H9 (cell line): ENCODE measurements around the gene CCDC178. TPM values are rescaled to one million over a fixed set of nuclear protein-coding genes. Genes with fewer than 3 reads are reported as not detected.

Source experiments
- DNase-seq: peaks from one replicate; pipeline ENCODE4 v3.0.0-alpha.2; 2017
- H2AFZ ChIP-seq: one replicate; pipeline ENCODE4 v1.6.1; 2013; ENCODE audit warnings: mild to moderate bottlenecking, low read length, control low read depth, moderate library complexity
- H2AK5ac ChIP-seq: 2 replicates; pipeline ENCODE4 v1.6.1; 2013; ENCODE audit warnings: low read length, control low read depth, mixed read lengths; ENCODE audit not compliant: insufficient read length
- H2BK120ac ChIP-seq: one replicate; pipeline ENCODE4 v1.6.1; 2013; ENCODE audit warnings: low read depth, mild to moderate bottlenecking, low read length, control low read depth, inconsistent platforms; ENCODE audit not compliant: poor library complexity, severe bottlenecking
- H2BK12ac ChIP-seq: 2 replicates; pipeline ENCODE4 v1.6.1; 2013; ENCODE audit warnings: low read length, control low read depth, mixed read lengths, low read depth; ENCODE audit not compliant: insufficient read length
- H2BK15ac ChIP-seq: 2 replicates; pipeline ENCODE4 v1.6.1; 2013; ENCODE audit warnings: low read depth, low read length, control low read depth
- H2BK20ac ChIP-seq: one replicate; pipeline ENCODE4 v1.6.1; 2013; ENCODE audit warnings: low read depth, mild to moderate bottlenecking, low read length, control low read depth, inconsistent platforms; ENCODE audit not compliant: poor library complexity, severe bottlenecking
- H2BK5ac ChIP-seq: 2 replicates; pipeline ENCODE4 v1.6.1; 2013; ENCODE audit warnings: low read length, control low read depth, mixed read lengths; ENCODE audit not compliant: insufficient read length
- H3K14ac ChIP-seq: 2 replicates; pipeline ENCODE4 v1.6.1; 2013; ENCODE audit warnings: low read length, control low read depth; ENCODE audit not compliant: insufficient read depth
- H3K18ac ChIP-seq: 2 replicates; pipeline ENCODE4 v1.6.1; 2013; ENCODE audit warnings: low read depth, mild to moderate bottlenecking, mixed read lengths, low read length, control low read depth; ENCODE audit not compliant: insufficient read length
- H3K23ac ChIP-seq: 2 replicates; pipeline ENCODE4 v1.6.1; 2013; ENCODE audit warnings: low read length, control low read depth, mixed read lengths, low read depth; ENCODE audit not compliant: insufficient read length
- H3K23me2 ChIP-seq: 2 replicates; pipeline ENCODE4 v1.6.1; 2013; ENCODE audit warnings: low read depth, mild to moderate bottlenecking, mixed read lengths, low read length, control low read depth; ENCODE audit not compliant: insufficient read length, poor library complexity, severe bottlenecking
- H3K27ac ChIP-seq: 2 replicates; pipeline ENCODE4 v1.5.1; 2013; ENCODE audit warnings: low read length, control low read depth, mixed read lengths, low read depth; ENCODE audit not compliant: insufficient read length
- H3K27me3 ChIP-seq: 2 replicates; pipeline ENCODE4 v1.6.1; 2013; ENCODE audit warnings: low read length, control low read depth, inconsistent platforms; ENCODE audit not compliant: insufficient read depth
- H3K4ac ChIP-seq: 2 replicates; pipeline ENCODE4 v1.6.1; 2013; ENCODE audit warnings: low read depth, mild to moderate bottlenecking, control low read depth, inconsistent platforms, low read length, moderate library complexity
- H3K4me1 ChIP-seq: 2 replicates; pipeline ENCODE4 v1.6.1; 2013; ENCODE audit warnings: low read length, control low read depth, inconsistent platforms; ENCODE audit not compliant: insufficient read depth
- H3K4me2 ChIP-seq: 2 replicates; pipeline ENCODE4 v1.6.1; 2013; ENCODE audit warnings: low read length, control low read depth, mixed read lengths; ENCODE audit not compliant: insufficient read length, insufficient read depth
- H3K56ac ChIP-seq: 2 replicates; pipeline ENCODE4 v1.6.1; 2013; ENCODE audit warnings: low read depth, mild to moderate bottlenecking, mixed read lengths, low read length, control low read depth; ENCODE audit not compliant: insufficient read length
- H3K79me1 ChIP-seq: 2 replicates; pipeline ENCODE4 v1.6.1; 2013; ENCODE audit warnings: low read depth, mild to moderate bottlenecking, moderate library complexity, low read length, control low read depth, inconsistent platforms; ENCODE audit not compliant: insufficient read depth, poor library complexity, severe bottlenecking
- H3K79me2 ChIP-seq: 2 replicates; pipeline ENCODE4 v1.6.1; 2013; ENCODE audit warnings: low read length, control low read depth, inconsistent platforms; ENCODE audit not compliant: insufficient read depth
- H3K9ac ChIP-seq: 2 replicates; pipeline ENCODE4 v1.6.1; 2013; ENCODE audit warnings: low read length, control low read depth, mixed read lengths; ENCODE audit not compliant: insufficient read length; ENCODE audit errors: extremely low read depth
- H3K9me3 ChIP-seq: one replicate; pipeline ENCODE4 v1.6.1; 2013; ENCODE audit warnings: low read depth, low read length, inconsistent platforms; ENCODE audit not compliant: control insufficient read depth
- H3T11ph ChIP-seq: one replicate; pipeline ENCODE4 v1.6.1; 2013; ENCODE audit warnings: mild to moderate bottlenecking, low read length, control low read depth, inconsistent platforms
- H4K20me1 ChIP-seq: one replicate; pipeline ENCODE4 v1.6.1; 2013; ENCODE audit not compliant: control insufficient read depth, insufficient read length, insufficient read depth
- H4K5ac ChIP-seq: 2 replicates; pipeline ENCODE4 v1.6.1; 2013; ENCODE audit warnings: low read depth, mild to moderate bottlenecking, mixed read lengths, low read length, control low read depth; ENCODE audit not compliant: insufficient read length
- H4K8ac ChIP-seq: replicated peaks from 2 replicates; pipeline ENCODE4 v1.6.1; 2013; ENCODE audit warnings: low read length, control low read depth, mixed read lengths, low read depth; ENCODE audit not compliant: insufficient read length
- H4K91ac ChIP-seq: 2 replicates; pipeline ENCODE4 v1.6.1; 2013; ENCODE audit warnings: low read depth, mild to moderate bottlenecking, moderate library complexity, mixed read lengths, low read length, control low read depth; ENCODE audit not compliant: insufficient read length
- H3K27ac Mint-ChIP-seq, 3 experiments: 2 replicates in 2 of 3; 3 replicates in 1 of 3; pipeline ENCODE4 v1.8.0; 2020 to 2021; ENCODE audit warnings: mixed read lengths in 3 of 3, mild to moderate bottlenecking in 1 of 3, moderate library complexity in 1 of 3
- H3K27me3 Mint-ChIP-seq: 2 replicates; pipeline ENCODE4 v1.8.0; 2021; ENCODE audit warnings: low read depth, mild to moderate bottlenecking, moderate library complexity, mixed read lengths
- H3K36me3 Mint-ChIP-seq, 3 experiments: 2 replicates in 2 of 3; 3 replicates in 1 of 3; pipeline ENCODE4 v1.8.0; 2020 to 2021; ENCODE audit warnings: low read depth in 3 of 3, mixed read lengths in 3 of 3; ENCODE audit not compliant: insufficient read depth in 1 of 3
- H3K4me1 Mint-ChIP-seq, 2 experiments: 2 replicates each; pipeline ENCODE4 v1.8.0; 2020; ENCODE audit warnings: mixed read lengths in 2 of 2
- H3K4me3 Mint-ChIP-seq, 2 experiments: 2 replicates in 1 of 2; 3 replicates in 1 of 2; pipeline ENCODE4 v1.8.0; 2020 to 2021; ENCODE audit warnings: mild to moderate bottlenecking in 2 of 2, mixed read lengths in 2 of 2, moderate library complexity in 1 of 2
- H3K9me3 Mint-ChIP-seq, 2 experiments: 2 replicates in 1 of 2; 3 replicates in 1 of 2; pipeline ENCODE4 v1.8.0; 2020; ENCODE audit warnings: mild to moderate bottlenecking in 2 of 2, mixed read lengths in 2 of 2, moderate library complexity in 1 of 2
- WGBS: extraction: QIAGEN DNeasy Blood & Tissue Kit; methylation state at CpG from one replicate; pipeline ENCODE4 v1.1.7; 2013; ENCODE audit warnings: missing lambda C conversion rate, low lambda C conversion rate, mixed read lengths; ENCODE audit not compliant: insufficient read length; ENCODE audit errors: extremely low coverage; 5-methylcytosine and 5-hydroxymethylcytosine counted together
- long read RNA-seq: library from polyadenylated mRNA; unstranded; transcript quantifications from one replicate; pipeline ENCODE4 v2.0.0, GENCODE V29; 2020
- total RNA-seq: library from RNA; stranded (reverse); gene quantifications from 2 replicates; pipeline ENCODE4 v1.2.1, GENCODE V29; 2021
- TF ChIP-seq, protein P1 (sequence below): fragments of 200-600 bp; sonication (generic); conservative IDR thresholded peaks from 3 replicates; pipeline ENCODE4 v1.8.0; 2021; ENCODE audit warnings: antibody characterized with exemption, mild to moderate bottlenecking

CCDC178 gene, protein sequence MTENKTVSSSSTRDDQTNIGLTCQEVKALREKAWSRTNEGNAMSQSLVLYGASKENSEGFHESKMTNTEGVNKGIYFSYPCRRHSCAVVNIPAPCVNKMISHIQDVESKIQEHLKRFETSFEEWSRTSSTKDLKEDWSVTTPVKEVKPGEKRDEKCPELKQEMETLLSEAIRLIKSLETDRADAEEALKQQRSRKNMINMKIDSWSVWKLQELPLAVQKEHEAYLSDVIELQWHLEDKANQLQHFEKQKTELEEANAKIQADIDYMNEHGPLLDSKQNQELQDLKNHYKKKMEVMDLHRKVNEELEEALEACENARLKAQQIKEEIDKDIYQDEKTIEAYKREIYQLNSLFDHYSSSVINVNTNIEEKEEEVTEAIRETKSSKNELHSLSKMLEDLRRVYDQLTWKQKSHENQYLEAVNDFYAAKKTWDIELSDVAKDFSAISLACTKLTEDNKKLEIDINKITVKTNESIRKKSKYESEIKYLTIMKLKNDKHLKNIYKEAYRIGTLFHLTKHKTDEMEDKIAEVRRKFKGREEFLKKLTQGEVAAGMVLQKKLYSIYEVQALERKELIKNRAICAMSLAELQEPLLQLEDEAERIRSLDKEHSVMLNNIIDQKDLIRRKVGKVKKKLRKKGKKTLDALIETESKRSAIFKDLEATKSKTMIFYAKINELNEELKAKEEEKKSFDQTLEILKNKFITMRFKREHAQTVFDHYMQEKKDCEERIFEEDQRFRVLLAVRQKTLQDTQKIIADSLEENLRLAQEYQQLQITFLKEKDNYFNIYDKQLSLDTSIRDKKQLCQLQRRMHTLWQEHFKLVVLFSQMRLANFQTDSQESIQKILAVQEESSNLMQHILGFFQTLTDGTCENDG
- 0.11 TPM in 1 of 2 replicates, not detected in the other for total RNA-seq
- long read RNA-seq: 0 reads

DNA sequence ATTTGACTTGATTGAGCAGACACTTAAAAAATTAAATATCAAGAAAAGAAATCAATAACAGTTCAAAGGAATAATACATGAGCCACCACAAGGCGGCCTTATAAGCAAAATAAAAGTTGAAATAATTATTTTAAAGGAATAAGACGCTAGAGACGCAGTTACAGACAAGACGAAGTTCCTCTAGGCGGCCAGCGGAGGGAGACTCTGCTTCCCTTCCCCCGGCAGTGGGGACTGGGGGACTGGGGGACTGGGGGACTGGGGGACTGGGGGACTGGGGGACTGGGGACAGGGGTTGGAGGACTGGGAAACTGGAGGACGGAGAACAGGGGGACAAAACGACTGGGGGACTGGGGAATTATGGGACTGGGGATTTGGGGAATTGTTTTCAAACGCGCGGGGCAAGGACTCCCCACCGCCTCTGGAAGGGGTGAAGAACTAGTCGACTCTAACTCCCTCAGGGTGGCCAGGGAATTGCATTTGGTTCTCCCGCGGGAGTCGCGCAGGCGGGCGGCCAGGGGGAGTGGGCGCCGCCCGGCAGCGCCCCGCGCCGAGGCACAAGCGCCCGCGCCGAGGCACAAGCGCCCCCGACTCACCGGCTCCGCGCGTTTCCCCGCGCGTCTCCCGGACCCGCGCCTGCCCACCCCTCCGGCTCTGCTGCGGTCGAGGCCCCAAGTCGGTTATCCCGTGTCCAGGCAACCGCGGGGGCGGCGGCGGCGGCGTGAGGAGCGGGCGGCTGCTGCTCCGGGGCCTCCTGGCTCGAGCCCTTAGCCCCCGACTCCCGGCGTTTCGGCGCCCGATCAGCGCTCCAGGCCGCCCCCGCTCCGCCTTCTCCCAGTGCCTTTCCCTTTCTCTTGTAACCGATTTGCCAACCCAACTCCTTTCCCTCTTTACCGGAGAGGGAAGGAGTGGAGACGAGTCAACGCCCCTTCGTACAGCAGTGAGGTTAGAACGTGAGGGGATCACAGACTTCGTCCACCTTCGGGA lies at the start of gene CCDC178:
Gene CCDC178, minus strand, starts transcription at position 662 of the 984 bp plus-strand sequence. CDS start 28,633 bp downstream, outside the sequence.
- Histone ChIP-seq H3K56ac (no peak within 1 kb of the TSS), H2AFZ (peak within 1 kb of the TSS; percentile 99), H2BK15ac (peak within 1 kb of the TSS; percentile 5; the same call in 1 of the 2 replicates), H3K9me3 (no peaks in the 10 kb centered on the region), H3K27me3 (no peaks in the 10 kb centered on the region; the same call in 1 of the 2 replicates), H2BK120ac (no peak within 1 kb of the TSS), H3K27ac (no peak within 1 kb of the TSS), H3K79me1 (no peaks in the 10 kb centered on the region), H3K9ac (peak within 1 kb of the TSS; percentile 76), H2AK5ac (no peak within 1 kb of the TSS), H3K23ac (no peak within 1 kb of the TSS), H3K79me2 (no peaks in the 10 kb centered on the region), H2BK5ac (no peak within 1 kb of the TSS), H3K4ac (no peak within 1 kb of the TSS), H3K14ac (peak within 1 kb of the TSS; percentile 84), H3K23me2 (peaks cover 3% of the 10 kb centered on the region), H3T11ph (no peak within 1 kb of the TSS), H2BK20ac (no peak within 1 kb of the TSS), H3K18ac (peak within 1 kb of the TSS; percentile 75), H3K4me1 (peaks cover 2% of the 10 kb centered on the region; the same call in 1 of the 2 replicates), H4K5ac (no peak within 1 kb of the TSS), H4K8ac (no peak within 1 kb of the TSS), H3K4me2 (peak within 1 kb of the TSS; percentile 88), H4K91ac (no peak within 1 kb of the TSS), H4K20me1 (no peaks in the 10 kb centered on the region), H2BK12ac (no peak within 1 kb of the TSS)
- Mint-ChIP-seq H3K9me3 (no peaks in the 10 kb centered on the region), H3K4me3 (peak within 1 kb of the TSS; percentile 80 to 98), H3K4me1 (peaks cover 0 to 4% of the 10 kb centered on the region in 2 experiments; a peak in 2 of 4 replicates), H3K27ac (peak within 1 kb of the TSS in 1 of 3 experiments; percentile 74; a peak in 1 of 7 replicates), H3K36me3 (no peaks in the 10 kb centered on the region), H3K27me3 (peaks cover 43% of the 10 kb centered on the region)
- DNase-seq: peak; percentile 72
- TF ChIP-seq, protein P1, sequence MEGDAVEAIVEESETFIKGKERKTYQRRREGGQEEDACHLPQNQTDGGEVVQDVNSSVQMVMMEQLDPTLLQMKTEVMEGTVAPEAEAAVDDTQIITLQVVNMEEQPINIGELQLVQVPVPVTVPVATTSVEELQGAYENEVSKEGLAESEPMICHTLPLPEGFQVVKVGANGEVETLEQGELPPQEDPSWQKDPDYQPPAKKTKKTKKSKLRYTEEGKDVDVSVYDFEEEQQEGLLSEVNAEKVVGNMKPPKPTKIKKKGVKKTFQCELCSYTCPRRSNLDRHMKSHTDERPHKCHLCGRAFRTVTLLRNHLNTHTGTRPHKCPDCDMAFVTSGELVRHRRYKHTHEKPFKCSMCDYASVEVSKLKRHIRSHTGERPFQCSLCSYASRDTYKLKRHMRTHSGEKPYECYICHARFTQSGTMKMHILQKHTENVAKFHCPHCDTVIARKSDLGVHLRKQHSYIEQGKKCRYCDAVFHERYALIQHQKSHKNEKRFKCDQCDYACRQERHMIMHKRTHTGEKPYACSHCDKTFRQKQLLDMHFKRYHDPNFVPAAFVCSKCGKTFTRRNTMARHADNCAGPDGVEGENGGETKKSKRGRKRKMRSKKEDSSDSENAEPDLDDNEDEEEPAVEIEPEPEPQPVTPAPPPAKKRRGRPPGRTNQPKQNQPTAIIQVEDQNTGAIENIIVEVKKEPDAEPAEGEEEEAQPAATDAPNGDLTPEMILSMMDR: peak; percentile 63
- WGBS: no CpG with 5 or more reads among the region's 77 CpGs
